Neutrophil (primary cell): Measurements from ENCODE around the gene ASXL2.

ENCODE experiments used
- H3K27ac ChIP-seq: fragments of 200-600 bp; sonication (generic); 2 replicates; pipeline ENCODE4 v1.5.1; 2016; ENCODE audit warnings: mild to moderate bottlenecking, moderate library complexity
- H3K27me3 ChIP-seq: fragments of 200-600 bp; sonication (generic); 2 replicates; pipeline ENCODE4 v1.6.0; 2016; ENCODE audit warnings: mild to moderate bottlenecking
- H3K36me3 ChIP-seq: fragments of 200-600 bp; sonication (generic); 2 replicates; pipeline ENCODE4 v1.5.1; 2017
- H3K4me1 ChIP-seq, 2 experiments: fragments of 200-600 bp in 1 of 2; sonication (generic) in 1 of 2; 1 replicate in 1 of 2; 2 replicates in 1 of 2; pipeline versions ENCODE4 v1.5.1 to v1.6.1; 2013 to 2016; ENCODE audit warnings: low read depth in 1 of 2, low read length in 1 of 2, mild to moderate bottlenecking in 1 of 2, moderate library complexity in 1 of 2; ENCODE audit not compliant: control insufficient read depth in 1 of 2, insufficient read depth in 1 of 2
- H3K4me3 ChIP-seq, 2 experiments: fragments of 200-600 bp in 1 of 2; sonication (generic) in 1 of 2; 1 replicate in 1 of 2; 2 replicates in 1 of 2; pipeline ENCODE4 v1.5.1; 2013 to 2016; ENCODE audit warnings: low read depth in 1 of 2, low read length in 1 of 2, mild to moderate bottlenecking in 1 of 2, moderate library complexity in 1 of 2
- H3K9me3 ChIP-seq: fragments of 200-600 bp; sonication (generic); 2 replicates; pipeline ENCODE4 v1.5.1; 2016
- CTCF ChIP-seq: fragments of 200-600 bp; sonication (generic); IDR thresholded peaks from 2 replicates; pipeline ENCODE4 v1.5.1; 2016; ENCODE audit warnings: antibody characterized with exemption

The ASXL2 gene

DNA sequence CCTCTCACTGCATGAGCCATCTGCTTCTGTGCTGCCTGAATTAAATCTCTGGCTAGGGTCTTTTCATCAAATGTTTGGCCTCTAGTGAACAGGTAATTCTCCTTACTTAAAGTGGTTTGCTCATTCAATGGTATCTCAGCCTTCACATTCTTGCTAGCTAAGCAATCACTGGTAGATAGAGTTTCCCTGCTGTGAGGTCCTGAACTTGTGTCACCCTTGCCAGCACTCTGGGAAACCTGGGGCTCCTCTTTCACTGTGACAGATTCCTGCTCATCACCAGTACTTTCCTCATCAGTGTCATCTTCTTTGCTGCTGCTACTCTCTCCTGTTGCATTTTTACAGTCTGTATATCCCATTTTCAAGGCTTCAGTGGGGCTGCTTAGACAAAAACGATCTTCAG lies 135.8 kb downstream of the ASXL2 start:
- peaks cover 25 to 29% of the 10 kb centered on the region in 2 experiments for H3K4me1 ChIP-seq
- no peak overlapping the region for H3K4me3 ChIP-seq
- no peaks in the 10 kb centered on the region for H3K9me3 ChIP-seq
- H3K27me3 ChIP-seq = no peaks in the 10 kb centered on the region
- H3K27ac ChIP-seq = peak overlapping the region; percentile 85
- peaks cover 33% of the 10 kb centered on the region for H3K36me3 ChIP-seq
- TF ChIP-seq CTCF = no peak

- peaks cover 23% of the 10 kb centered on the region for H3K36me3 ChIP-seq
- TF ChIP-seq CTCF = no peak
- H3K4me1 ChIP-seq = peaks cover 25 to 29% of the 10 kb centered on the region in 2 experiments
- no peaks in the 10 kb centered on the region for H3K9me3 ChIP-seq
- no peaks in the 10 kb centered on the region for H3K27me3 ChIP-seq
- H3K4me3 ChIP-seq = no peak overlapping the region
- peak overlapping the region; percentile 58 for H3K27ac ChIP-seq
Measured at GRCh38 chr2:25740810-25741381, 137.4 kb downstream of the ASXL2 start.

- peaks cover 23 to 26% of the 10 kb centered on the region in 2 experiments for H3K4me1 ChIP-seq
- TF ChIP-seq CTCF = no peak
- no peak overlapping the region for H3K4me3 ChIP-seq
- H3K27ac ChIP-seq = no peak overlapping the region
- H3K36me3 ChIP-seq = peaks cover 18% of the 10 kb centered on the region
- H3K9me3 ChIP-seq = no peaks in the 10 kb centered on the region
- no peaks in the 10 kb centered on the region for H3K27me3 ChIP-seq
Measured at GRCh38 chr2:25738383-25739343, 139.6 kb downstream of the ASXL2 start.

- TF ChIP-seq CTCF = no peak
- peaks cover 10 to 13% of the 10 kb centered on the region in 2 experiments for H3K4me1 ChIP-seq
- no peak overlapping the region for H3K4me3 ChIP-seq
- no peak overlapping the region for H3K27ac ChIP-seq
- H3K9me3 ChIP-seq = no peaks in the 10 kb centered on the region
- H3K36me3 ChIP-seq = peaks cover 4% of the 10 kb centered on the region
- H3K27me3 ChIP-seq = no peaks in the 10 kb centered on the region
Measured at GRCh38 chr2:25736899-25737515, 141.3 kb downstream of the ASXL2 start.

DNA sequence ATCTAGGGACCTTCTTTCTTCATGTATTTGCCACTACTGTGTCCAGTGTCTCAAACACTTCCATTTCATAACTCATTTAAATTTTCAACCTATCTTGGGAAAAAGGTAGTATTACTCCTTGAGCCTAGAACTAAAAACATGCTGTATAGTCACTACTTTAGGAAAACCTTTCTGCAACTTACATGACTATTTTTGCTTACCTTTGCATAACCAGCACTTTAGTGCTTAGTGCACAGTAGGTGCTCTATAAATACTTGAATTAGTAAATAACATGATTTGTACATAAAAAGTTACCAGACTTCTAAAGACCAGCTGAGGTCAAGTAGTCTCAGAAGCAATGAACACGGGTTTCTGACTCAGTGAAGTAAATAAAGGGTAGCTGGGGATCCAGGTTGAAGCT lies 142.5 kb downstream of the ASXL2 start:
- TF ChIP-seq CTCF = no peak
- Histone ChIP-seq H3K27ac (no peak overlapping the region), H3K9me3 (no peaks in the 10 kb centered on the region), H3K4me1 (peaks cover 3 to 4% of the 10 kb centered on the region in 2 experiments), H3K27me3 (no peaks in the 10 kb centered on the region), H3K36me3 (no peaks in the 10 kb centered on the region), H3K4me3 (no peak overlapping the region)
